Sigmoid colon (tissue), 7 donors: ENCODE data around the gene EMC8. TPM values are rescaled to one million over a fixed set of nuclear protein-coding genes. Genes with fewer than 3 reads are reported as not detected.

Source experiments
- DNase-seq: peaks from one replicate; pipeline ENCODE4 v3.0.0-alpha.2; 2019
- H3K27ac ChIP-seq, 4 donors: fragments of 200-600 bp; sonication (generic); one replicate each; pipeline ENCODE4 v1.5.1; 2016 to 2019; ENCODE audit warnings: mild to moderate bottlenecking in 1 of 4
- H3K27me3 ChIP-seq, 3 donors: fragments of 200-600 bp; sonication (generic); one replicate each; pipeline ENCODE4 v1.5.1; 2019; ENCODE audit warnings: mild to moderate bottlenecking in 1 of 3
- H3K36me3 ChIP-seq, 4 donors: fragments of 200-600 bp; sonication (generic); one replicate each; pipeline ENCODE4 v1.5.1; 2016 to 2019
- H3K4me1 ChIP-seq, 4 donors: fragments of 200-600 bp; sonication (generic); one replicate each; pipeline ENCODE4 v1.5.1; 2017 to 2019
- H3K4me3 ChIP-seq, 4 donors: fragments of 200-600 bp; sonication (generic); one replicate each; pipeline ENCODE4 v1.5.1; 2017 to 2019; ENCODE audit warnings: mild to moderate bottlenecking in 2 of 4, moderate library complexity in 1 of 4
- H3K9me3 ChIP-seq, 4 donors: fragments of 200-600 bp in 3 of 4; sonication (generic) in 3 of 4; one replicate each; pipeline versions ENCODE4 v1.5.1 to v1.6.1; 2013 to 2019
- EP300 ChIP-seq, 4 donors: sonication (generic); formaldehyde crosslinking; IDR thresholded peaks; one replicate each; pipeline ENCODE4 v1.6.1; 2017; ENCODE audit warnings: antibody characterized with exemption in 4 of 4
- POLR2A ChIP-seq, 2 donors: fragments of 450-650 bp; IDR thresholded peaks; one replicate each; pipeline ENCODE4 v1.6.1; 2016; ENCODE audit warnings: antibody characterized with exemption in 2 of 2, mild to moderate bottlenecking in 2 of 2, moderate library complexity in 2 of 2
- POLR2AphosphoS5 ChIP-seq, 4 donors: sonication (generic); formaldehyde crosslinking; IDR thresholded peaks; one replicate each; pipeline ENCODE4 v1.6.1; 2017; ENCODE audit warnings: antibody characterized with exemption in 4 of 4
- WGBS, 2 donors: extraction: QIAGEN DNeasy Blood & Tissue Kit; methylation state at CpG; one replicate each; pipeline ENCODE4 v1.1.7; 2013; 5-methylcytosine and 5-hydroxymethylcytosine counted together
- intact Hi-C: fragments of 100-400 bp; cut with DNase I; formaldehyde crosslinking; loops from one replicate; pipeline ENCODE4 v1.15.1; 2023
- polyA plus RNA-seq, 3 donors: library from polyadenylated mRNA; stranded (reverse); fragments of 200-250 nt; gene quantifications; one replicate each; pipeline ENCODE4 v1.2.3, GENCODE V29; 2013
- total RNA-seq, 4 donors: library from RNA; depleted of rRNA; stranded (reverse); fragments of >200 nt; gene quantifications; one replicate each; pipeline ENCODE4 v1.1.0, GENCODE V29; 2016
- TF ChIP-seq, protein P1 (sequence below), 4 experiments: fragments of 450-650 bp in 3 of 4; fragments of 200-600 bp in 1 of 4; IDR thresholded peaks; one replicate each; pipeline ENCODE4 v1.5.1; 2016 to 2019; ENCODE audit warnings: antibody characterized with exemption in 4 of 4, mild to moderate bottlenecking in 3 of 4, moderate library complexity in 2 of 4
- donor health status: healthy with polysubstance abuse.
- donor health status: Bipolar disorder and iron deficiency.
- donor health status: healthy.

Gene EMC8
- total and polyA plus RNA-seq, 7 donors, result 13.8 to 38.8 (median 23.7) TPM

DNA sequence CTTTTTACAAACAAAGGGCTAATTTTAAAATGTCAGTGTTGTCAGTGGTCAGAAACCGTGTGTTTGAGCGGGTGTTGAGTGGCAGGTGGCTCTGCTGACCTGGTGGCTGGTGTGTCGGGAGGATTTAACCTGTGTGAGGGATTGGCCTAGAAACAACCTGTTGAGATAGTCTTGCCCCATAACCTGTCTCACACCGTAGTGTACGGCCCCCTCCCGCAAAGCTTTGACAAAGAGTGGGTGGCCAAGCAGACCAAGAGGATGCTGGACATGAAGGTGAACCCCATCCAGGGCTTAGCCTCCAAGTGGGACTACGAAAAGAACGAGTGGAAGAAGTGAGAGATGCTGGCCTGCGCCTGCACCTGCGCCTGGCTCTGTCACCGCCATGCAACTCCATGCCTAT is 7.2 kb upstream of the EMC8 start:
- intact Hi-C loops, result no loop called here
- H3K27ac ChIP-seq, result no peak overlapping the region
- WGBS, 2 donors, result 95 to 96% methylated on average over 11 of the region's 11 CpGs
- no peaks in the 10 kb centered on the region for H3K9me3 ChIP-seq
- TF ChIP-seq POLR2AphosphoS5 (IDR thresholded peaks at IDR 0.05), result no peak
- H3K4me1 ChIP-seq, result peaks cover 0 to 6% (median 1%) of the 10 kb centered on the region in 4 donors
- no peak for DNase-seq
- H3K4me3 ChIP-seq, result no peak overlapping the region
- H3K27me3 ChIP-seq, result no peaks in the 10 kb centered on the region
- peaks cover 23 to 58% (median 46%) of the 10 kb centered on the region in 4 donors for H3K36me3 ChIP-seq

DNA sequence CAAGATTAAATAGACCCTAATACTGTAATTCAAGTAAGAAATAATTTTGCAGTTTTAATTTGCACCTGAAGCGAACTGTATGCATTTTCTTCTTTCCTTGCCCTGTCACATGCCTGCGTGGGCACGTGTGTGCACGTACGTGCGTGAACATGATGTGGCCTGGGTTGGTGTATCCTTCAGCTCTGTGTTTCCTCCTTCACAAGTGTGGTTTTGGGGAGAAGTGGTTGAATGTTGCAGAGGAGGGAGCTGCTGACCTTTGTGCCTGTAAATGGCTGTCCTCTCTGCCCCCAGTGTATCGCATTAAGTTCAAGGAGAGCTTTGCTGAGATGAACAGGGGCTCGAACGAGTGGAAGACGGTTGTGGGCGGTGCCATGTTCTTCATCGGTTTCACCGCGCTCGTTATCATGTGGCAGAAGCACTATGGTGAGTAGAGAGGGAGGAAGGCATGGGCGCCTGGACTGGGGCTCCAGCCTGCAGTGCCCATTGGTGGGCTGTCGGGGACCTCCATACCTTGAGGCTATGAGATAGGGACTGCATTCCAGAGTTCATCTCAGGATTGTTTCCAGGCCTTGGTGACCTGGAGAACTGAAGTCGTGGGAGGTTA is 6.2 kb upstream of the EMC8 start:
- TF ChIP-seq EP300 (IDR thresholded peaks at IDR 0.05) (no peak), POLR2AphosphoS5 (IDR thresholded peaks at IDR 0.05) (no peak), POLR2A (IDR thresholded peaks at IDR 0.05) (no peak)
- TF ChIP-seq, protein P1, sequence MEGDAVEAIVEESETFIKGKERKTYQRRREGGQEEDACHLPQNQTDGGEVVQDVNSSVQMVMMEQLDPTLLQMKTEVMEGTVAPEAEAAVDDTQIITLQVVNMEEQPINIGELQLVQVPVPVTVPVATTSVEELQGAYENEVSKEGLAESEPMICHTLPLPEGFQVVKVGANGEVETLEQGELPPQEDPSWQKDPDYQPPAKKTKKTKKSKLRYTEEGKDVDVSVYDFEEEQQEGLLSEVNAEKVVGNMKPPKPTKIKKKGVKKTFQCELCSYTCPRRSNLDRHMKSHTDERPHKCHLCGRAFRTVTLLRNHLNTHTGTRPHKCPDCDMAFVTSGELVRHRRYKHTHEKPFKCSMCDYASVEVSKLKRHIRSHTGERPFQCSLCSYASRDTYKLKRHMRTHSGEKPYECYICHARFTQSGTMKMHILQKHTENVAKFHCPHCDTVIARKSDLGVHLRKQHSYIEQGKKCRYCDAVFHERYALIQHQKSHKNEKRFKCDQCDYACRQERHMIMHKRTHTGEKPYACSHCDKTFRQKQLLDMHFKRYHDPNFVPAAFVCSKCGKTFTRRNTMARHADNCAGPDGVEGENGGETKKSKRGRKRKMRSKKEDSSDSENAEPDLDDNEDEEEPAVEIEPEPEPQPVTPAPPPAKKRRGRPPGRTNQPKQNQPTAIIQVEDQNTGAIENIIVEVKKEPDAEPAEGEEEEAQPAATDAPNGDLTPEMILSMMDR (IDR thresholded peaks at IDR 0.05), result no peak
- H3K27me3 ChIP-seq, result no peaks in the 10 kb centered on the region
- no peak for DNase-seq
- intact Hi-C loops, result no loop called here
- no peak overlapping the region for H3K27ac ChIP-seq
- H3K36me3 ChIP-seq, result peaks cover 23 to 62% (median 47%) of the 10 kb centered on the region in 4 donors
- H3K4me1 ChIP-seq, result peaks cover 0 to 16% (median 11%) of the 10 kb centered on the region in 4 donors
- no peaks in the 10 kb centered on the region for H3K9me3 ChIP-seq
- no peak overlapping the region for H3K4me3 ChIP-seq
- WGBS, 2 donors, result 82 to 92% methylated on average over 18 of the region's 18 CpGs

GRCh38 chr16:85803570-85803969 is 4.2 kb upstream of the EMC8 start:
- H3K27ac ChIP-seq, result no peak overlapping the region
- TF ChIP-seq EP300 (IDR thresholded peaks at IDR 0.05), result no peak
- H3K9me3 ChIP-seq, result no peaks in the 10 kb centered on the region
- no peaks in the 10 kb centered on the region for H3K27me3 ChIP-seq
- intact Hi-C loops, result no loop called here
- DNase-seq, result no peak
- peaks cover 23 to 62% (median 47%) of the 10 kb centered on the region in 4 donors for H3K36me3 ChIP-seq
- no peak overlapping the region for H3K4me3 ChIP-seq
- peaks cover 0 to 22% (median 16%) of the 10 kb centered on the region in 4 donors for H3K4me1 ChIP-seq
- WGBS, 2 donors, result 73 to 86% methylated on average over 14 of the region's 14 CpGs

DNA sequence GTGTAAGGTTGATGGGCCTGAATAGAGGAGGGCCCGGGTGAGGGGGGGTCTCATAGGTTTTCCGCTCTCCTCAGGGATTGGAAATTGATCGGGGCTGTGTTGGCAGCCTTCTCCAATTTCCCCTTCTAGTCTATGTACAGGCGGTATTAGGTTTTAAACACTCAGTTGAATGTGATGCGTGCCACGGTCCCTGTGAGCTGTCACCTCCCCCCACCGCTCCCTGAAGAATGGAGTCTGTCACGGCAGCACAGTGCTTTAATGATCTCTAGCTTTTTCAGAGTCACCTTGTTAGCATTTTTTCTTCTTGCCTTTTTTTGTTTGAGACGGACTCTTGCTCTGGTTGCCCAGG is 951 bp upstream of the EMC8 start:
- DNase-seq, result no peak
- Histone ChIP-seq H3K27ac (peak overlapping the region; percentile 88 to 99 (median 94)), H3K9me3 (no peaks in the 10 kb centered on the region), H3K27me3 (no peaks in the 10 kb centered on the region), H3K36me3 (peaks cover 18 to 60% (median 30%) of the 10 kb centered on the region in 4 donors), H3K4me3 (peak overlapping the region; percentile 76 to 100 (median 97)), H3K4me1 (peaks cover 0 to 39% (median 29%) of the 10 kb centered on the region in 4 donors)
- intact Hi-C loops, result no loop called here
- 4 to 16% methylated on average over 9 of the region's 9 CpGs for WGBS, 2 donors
- TF ChIP-seq POLR2AphosphoS5 (IDR thresholded peaks at IDR 0.05) (no peak), POLR2A (IDR thresholded peaks at IDR 0.05) (no peak), EP300 (IDR thresholded peaks at IDR 0.05) (no peak)
- TF ChIP-seq, protein P1 (IDR thresholded peaks at IDR 0.05), result no peak

DNA sequence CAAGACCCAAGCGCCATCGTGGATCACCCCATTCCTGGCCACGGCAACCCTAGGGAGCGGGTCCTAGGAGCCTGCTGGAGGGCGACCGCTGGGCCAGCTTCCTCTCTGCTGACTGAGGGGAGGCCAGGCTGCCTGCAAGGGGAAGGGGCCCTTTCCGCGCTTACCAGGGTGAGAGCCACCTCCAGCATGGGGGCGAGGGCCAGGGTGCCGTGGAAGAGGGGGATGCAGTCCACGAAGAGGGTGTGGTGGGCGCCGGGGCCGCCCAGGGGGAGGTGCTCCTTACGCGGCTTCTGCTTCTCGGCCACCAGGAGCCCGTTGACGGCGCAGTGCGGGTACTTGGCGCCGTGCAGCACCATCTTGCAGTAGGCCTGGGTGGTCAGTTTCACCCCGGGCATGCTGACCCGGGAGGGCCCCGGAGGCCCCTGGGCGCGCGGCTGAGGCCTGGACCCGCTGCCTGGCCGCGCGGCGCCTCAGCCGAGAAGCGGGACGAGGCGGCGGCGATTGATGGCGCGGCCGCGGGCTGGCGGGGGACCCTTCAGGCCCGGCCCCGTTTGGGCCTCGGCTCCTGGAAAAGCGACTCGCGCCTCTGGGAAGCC is 345 bp downstream of the EMC8 start:
- TF ChIP-seq POLR2AphosphoS5 (IDR thresholded peaks at IDR 0.05), result no peak
- TF ChIP-seq POLR2A (IDR thresholded peaks at IDR 0.05), result no peak
- TF ChIP-seq, protein P1 (IDR thresholded peaks at IDR 0.05), result no peak
- no peak for TF ChIP-seq EP300 (IDR thresholded peaks at IDR 0.05)
- no peaks in the 10 kb centered on the region for H3K9me3 ChIP-seq
- peak overlapping the region; percentile 76 to 100 (median 97) for H3K4me3 ChIP-seq
- WGBS, 2 donors, result 0 to 1% methylated on average over 51 of the region's 51 CpGs
- peak overlapping the region; percentile 88 to 99 (median 94) for H3K27ac ChIP-seq
- no peak for DNase-seq
- H3K36me3 ChIP-seq, result peaks cover 9 to 58% (median 25%) of the 10 kb centered on the region in 4 donors
- intact Hi-C loops, result loop anchor here (5.0 kb wide), 1 partner anchor 47 kb away; the partner anchor contains the start of gene C16orf74
- H3K27me3 ChIP-seq, result no peaks in the 10 kb centered on the region
- H3K4me1 ChIP-seq, result peaks cover 0 to 39% (median 29%) of the 10 kb centered on the region in 4 donors
